SW 1271 (cell line): Measurements from ENCODE around the gene AASDHPPT.
A peak's percentile ranks its signal among the peaks of the same experiment; 100 is the strongest.
"Not testable (repeated sequence)": the region's sequence is repeated elsewhere in the genome, so short reads cannot be mapped to it uniquely, and the experiment has no call there.

Source experiments
- DNase-seq, 2 experiments: peaks; one replicate each; lab custom pipeline; 2025; lab: John Stamatoyannopoulos, UW

The AASDHPPT gene, protein sequence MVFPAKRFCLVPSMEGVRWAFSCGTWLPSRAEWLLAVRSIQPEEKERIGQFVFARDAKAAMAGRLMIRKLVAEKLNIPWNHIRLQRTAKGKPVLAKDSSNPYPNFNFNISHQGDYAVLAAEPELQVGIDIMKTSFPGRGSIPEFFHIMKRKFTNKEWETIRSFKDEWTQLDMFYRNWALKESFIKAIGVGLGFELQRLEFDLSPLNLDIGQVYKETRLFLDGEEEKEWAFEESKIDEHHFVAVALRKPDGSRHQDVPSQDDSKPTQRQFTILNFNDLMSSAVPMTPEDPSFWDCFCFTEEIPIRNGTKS

GRCh38 chr11:106077609-106078455, at the start of gene AASDHPPT:
TSS of gene AASDHPPT (plus strand) at chr11:106077662. CDS start at chr11:106077711, 49 bp downstream.
- peak in 1 of 2 experiments; percentile 71 for DNase-seq

GRCh38 chr11:106030609-106031008, 46.9 kb upstream of the AASDHPPT start:
- no peak for DNase-seq

DNA sequence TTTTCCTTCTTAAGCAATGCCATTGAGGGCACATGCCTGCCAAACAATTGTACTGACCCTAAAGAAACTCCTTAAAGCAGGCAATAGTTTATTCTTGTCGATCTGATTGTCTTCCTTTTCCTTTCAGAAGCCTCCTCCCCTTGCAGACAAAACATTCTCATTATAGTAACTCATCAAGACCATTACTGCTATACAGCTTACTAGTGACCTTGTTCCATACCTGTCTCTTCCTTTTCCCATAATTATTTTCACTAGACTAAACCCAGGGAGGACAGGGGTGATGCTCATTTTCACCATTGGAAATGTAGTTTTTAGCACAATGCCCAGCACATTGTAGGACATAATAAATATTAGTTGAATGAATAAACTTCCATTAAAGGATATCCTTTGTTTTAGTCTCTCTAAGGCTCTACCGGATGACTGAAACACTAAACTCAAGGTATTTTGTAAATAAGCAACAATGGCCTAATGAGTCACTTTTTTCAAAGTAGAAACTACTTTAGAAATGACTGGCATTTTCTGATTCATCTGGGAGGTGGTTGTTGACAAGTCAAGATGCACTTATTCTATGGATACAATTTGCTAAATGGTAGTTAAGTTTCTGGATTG, 46.2 kb upstream of the AASDHPPT start:
- peak in 1 of 2 experiments; percentile 58 for DNase-seq

DNA sequence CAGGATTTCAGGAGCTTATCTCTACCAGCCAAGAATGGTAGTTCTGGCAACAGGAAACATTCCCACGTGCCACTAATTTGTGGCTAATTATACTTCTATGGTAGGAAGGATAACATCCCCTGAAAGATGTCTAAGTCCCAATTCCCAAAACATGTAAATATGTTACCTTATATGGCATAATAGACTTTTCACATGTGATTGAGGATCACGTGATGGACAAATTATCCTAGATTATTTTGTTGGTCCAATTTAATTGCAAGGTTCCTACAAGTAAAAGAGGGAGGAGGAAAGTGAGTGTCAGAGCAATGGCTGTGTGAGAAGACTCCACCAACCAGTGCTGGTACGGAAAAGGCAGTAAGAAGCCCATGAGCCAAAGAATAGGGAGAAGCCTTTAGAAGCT, 45.5 kb upstream of the AASDHPPT start:
- DNase-seq = no peak

GRCh38 chr11:106032861-106033260, 44.6 kb upstream of the AASDHPPT start:
- no peak for DNase-seq

DNA sequence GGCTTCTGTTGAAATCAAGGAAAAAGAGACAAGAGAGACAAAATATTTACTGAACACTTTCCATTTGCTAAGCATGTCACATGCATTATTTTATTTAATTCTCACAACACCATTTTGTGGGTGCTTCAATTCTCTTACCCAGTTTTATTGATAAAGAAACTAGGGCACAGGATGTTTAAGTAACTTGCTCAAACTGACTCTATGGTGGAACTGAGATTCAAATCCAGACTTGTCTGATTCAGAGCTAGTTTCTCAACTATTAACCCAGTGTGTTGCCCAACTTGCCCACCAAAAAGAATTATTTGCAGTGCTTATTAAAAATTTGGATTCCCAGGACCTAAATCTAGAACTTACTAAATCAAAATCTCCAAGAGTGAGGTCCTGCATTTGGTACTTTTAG, 33.9 kb upstream of the AASDHPPT start:
- DNase-seq = no peak

GRCh38 chr11:106047631-106048030, 29.8 kb upstream of the AASDHPPT start:
- no peak for DNase-seq

DNA sequence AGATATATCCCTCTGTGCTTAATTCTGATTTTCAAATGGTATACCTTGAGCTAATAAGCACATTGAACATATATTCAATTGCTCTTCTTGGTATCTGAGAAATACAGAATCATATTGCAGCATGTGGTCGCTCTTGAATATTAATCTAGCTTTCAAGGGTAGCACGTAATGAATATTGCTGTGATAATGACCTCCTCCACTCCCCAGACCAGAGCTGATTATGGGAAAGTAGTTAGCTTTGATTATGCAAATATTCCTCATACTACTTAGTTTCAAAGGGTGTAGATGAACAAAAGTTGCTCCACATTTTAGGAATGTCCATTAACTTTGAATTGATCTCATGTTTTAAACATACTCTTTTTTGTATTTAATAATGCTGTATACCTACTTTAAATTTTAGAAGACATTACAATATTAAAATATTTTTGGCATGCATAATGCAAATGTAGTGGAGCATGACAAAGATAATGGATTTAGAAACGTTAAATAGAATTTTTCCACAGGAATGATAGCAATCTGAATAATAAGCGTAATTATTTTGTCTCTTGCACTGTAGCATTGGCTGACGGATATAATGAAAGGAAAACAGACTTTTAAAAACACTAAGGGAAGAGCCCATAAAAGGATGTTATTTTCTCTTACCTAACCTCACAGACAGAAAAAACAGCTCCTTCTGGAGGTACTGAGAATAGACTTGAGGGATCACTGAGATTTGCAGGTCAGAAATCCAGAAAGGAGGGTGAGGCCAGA, 27.6 kb upstream of the AASDHPPT start:
- no peak for DNase-seq

DNA sequence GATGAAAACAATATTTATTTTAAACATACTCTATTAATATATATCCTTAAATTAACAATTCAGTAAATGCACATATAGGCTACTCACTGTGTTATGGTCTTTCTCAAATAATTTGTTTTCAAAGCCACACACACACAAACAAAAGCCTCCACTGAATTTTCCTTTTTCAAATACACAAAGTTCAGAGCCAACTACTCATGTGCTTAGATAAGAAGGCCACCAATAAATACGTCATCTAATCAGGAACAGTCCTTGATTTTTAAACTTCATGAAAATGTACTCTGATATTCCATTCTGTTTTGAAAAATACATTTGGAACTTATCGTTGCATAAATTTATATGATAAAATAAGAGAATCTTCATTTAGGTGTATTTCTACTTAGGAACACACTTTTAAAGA, 26.4 kb upstream of the AASDHPPT start:
- DNase-seq = no peak

GRCh38 chr11:106058377-106058776, 19.1 kb upstream of the AASDHPPT start:
- DNase-seq = not testable (repeated sequence)

DNA sequence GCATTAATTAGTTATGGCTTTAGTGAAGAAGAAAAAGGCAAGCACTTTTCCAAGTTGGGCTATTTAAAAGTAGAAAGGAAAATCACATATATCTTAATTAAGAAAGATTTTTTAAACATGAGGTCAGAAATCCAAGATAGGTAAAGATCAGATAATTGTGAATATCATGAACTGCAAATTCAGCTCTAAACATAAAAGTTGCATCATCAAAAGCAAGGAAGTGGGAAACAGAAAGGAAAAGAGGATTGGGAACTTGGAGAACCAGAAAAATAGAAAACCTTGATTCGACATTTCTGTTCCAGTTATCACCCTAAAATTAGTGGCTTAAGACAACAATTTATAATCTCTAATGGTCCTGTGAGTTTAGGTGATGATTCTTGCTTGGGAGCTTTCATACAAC, 17.8 kb upstream of the AASDHPPT start:
- no peak for DNase-seq

GRCh38 chr11:106061249-106061784, 16.1 kb upstream of the AASDHPPT start:
- no peak for DNase-seq

DNA sequence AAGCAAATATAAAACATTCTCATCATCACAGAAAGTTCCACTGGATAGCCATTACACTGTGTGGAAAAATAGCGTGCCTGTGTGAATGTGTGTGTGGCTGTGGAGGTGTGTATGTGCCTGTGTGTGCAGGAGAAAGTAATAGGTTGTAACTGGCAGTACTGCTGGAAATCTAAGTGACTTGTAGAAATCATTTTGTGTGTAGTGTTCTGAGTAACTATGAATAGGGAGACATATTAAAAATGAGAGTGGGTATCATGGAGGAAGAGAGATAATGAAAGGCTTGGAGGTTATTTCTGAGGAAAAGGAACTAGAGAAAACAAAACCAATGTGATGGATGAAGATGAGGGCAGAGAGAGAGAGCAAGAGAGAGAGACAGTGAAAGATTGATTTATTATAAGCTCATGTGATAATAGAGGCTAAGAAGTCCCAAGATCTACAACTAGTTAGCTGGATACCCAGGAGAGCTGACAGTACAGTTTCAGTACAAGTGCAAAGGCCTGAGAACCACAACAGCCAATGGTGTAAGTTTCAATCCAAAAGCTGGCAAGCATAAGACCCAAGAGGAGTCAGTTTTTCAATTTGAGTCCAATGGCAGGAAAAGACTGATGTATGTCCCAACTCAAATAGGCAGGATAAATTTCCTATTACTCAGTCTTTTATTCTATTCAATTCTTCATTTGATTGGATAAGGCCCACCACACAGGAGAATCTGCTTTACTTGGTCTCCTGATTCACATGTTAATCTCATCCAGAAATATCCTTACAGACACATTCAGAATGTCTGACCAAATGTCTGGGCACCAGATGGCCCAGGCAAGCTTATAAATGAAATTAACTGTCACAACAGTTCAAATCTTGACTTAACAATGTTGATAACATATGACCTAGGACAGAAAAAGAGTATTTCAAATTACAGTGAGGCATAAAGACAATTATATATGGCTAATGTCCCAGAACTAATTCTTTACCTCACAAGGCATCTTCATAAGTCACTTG, 15.2 kb upstream of the AASDHPPT start:
- DNase-seq = no peak

DNA sequence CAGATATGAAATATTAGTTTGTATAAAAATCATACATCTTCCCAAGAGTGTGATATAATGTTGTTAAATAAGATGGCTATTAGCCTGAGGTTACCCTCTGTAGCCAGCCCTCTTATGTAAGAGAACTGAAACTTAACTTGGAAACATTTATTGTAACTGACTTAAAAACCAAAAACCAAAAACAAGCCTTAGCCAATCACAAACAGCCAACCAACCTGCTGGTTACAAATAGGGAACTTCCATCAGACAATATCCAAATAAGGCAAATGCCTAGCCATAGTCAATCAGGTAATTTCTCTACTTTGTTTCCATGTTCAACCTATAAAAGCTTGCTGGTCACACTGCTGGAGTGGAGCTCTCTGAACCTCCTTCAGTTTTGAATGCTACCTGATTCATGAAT, 14.5 kb upstream of the AASDHPPT start:
- no peak for DNase-seq

DNA sequence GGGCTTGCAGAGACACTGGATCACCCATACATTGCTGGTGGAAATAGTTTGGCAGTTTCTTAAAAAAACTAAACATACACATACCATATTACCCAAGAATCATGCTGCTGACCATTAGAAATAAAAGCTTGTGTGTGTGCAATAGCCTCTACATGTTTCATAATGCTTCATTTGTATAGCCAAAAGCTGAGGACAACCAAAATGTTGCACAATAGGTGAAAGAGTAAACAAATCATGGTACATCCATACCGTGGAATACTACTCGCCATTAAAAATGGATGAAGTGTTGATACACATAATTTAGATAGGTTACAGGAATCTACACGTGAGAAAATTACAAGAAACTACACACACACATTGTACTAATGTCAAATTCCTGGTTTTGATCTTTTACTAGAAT, 6.9 kb upstream of the AASDHPPT start:
- DNase-seq = no peak

- no peak for DNase-seq
Measured at GRCh38 chr11:106072804-106073203, 4.7 kb upstream of the AASDHPPT start.

DNA sequence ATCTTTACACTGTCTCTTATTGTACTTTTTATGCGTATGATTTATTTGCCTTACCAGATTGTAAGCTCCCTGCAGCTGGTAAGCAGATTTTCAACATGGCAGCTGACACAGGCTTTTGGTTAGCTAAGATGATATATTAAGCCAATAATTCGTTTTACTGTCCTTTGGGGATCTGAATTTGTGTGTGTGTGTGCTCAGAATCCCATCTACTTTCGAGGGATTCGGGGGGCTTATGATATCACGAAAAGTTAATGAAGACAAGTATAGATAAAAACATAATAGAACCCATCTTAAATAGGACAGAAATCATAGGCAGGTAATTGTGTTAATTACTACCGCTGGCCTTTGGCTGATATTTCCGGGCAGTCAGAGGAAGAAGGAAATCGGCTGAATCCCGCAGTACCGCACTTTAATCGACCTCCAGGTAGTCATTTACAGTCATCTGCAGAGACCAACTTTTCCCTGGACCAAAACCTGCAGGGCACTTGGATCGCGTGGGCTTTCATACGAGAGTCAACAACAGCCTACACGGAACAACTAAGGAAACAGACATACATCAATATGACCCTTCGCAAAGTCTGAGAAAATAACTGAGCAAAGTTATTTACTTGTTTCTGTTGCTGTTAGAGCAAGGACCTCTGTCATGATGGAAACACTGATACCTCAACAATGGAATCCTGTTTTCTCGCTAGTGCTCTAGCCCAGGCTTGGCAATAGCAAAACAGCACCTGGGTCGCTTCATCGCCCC, 1.1 kb upstream of the AASDHPPT start:
- no peak for DNase-seq

DNA sequence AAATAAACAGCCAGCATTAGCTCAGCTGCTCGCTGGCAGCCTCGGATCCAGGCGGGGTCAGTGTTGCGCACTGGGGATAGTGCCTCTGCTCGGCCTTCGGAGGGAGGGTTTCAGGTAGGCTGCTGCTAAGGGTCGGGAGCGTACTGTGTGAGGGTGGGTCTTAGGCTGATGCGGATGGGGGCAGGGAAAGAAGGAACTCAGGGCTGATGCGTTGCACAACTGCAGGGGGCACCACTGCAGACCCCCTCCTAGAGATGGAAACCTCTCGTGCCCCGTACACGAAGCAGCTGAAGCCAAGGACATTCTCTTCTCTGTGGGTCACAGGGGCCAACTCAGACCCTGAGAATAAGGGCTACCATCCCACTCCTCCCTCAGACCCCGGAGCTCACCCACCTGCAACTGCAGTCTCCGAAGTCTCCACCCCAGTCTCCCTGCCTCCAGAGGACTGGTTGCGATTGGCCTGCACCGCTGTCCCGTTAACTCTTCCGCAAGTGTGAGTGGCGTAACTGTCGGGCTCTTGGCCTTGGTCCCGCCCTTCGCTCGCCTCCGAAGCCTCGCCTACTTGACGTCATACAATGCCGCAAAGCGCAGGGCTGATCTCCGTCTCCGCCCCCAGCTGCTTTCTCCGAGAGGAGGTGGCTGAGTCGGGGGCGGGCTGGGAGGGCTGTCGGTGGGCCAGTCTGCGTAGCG, 398 bp upstream of the AASDHPPT start, which contains the start of gene KBTBD3:
Gene KBTBD3 (minus strand): TSS at position 429 of the 690 bp plus-strand sequence. CDS start 18,250 bp downstream, outside the sequence.
- DNase-seq = peak; percentile 100

GRCh38 chr11:106082096-106082495, 4.6 kb downstream of the AASDHPPT start:
- DNase-seq = no peak
